CD14-positive monocyte (primary cell): ENCODE results near the gene BNC2. TPM values are rescaled to one million over a fixed set of nuclear protein-coding genes. Genes with fewer than 3 reads are reported as not detected.

Source experiments
- DNase-seq, 3 donors: peaks; one replicate each; pipeline ENCODE4 v3.0.0-alpha.2; 2011 to 2022
- H2AFZ ChIP-seq: 2 replicates; pipeline ENCODE4 v1.6.0; 2012; ENCODE audit warnings: mild to moderate bottlenecking, low read depth, low read length, inconsistent platforms; ENCODE audit not compliant: insufficient read depth, poor library complexity, severe bottlenecking
- H3K27ac ChIP-seq, 2 donors: 1 replicate in 1 of 2; 2 replicates in 1 of 2; pipeline ENCODE4 v1.5.1; 2012 to 2013; ENCODE audit warnings: low read length in 2 of 2, control low read depth in 1 of 2, inconsistent platforms in 1 of 2, low read depth in 1 of 2, mild to moderate bottlenecking in 1 of 2
- H3K27me3 ChIP-seq, 2 donors: one replicate each; pipeline versions ENCODE4 v1.6.0 to v1.6.1; 2011 to 2013; ENCODE audit warnings: low read length in 2 of 2; ENCODE audit not compliant: control insufficient read depth in 2 of 2, insufficient read depth in 2 of 2
- H3K36me3 ChIP-seq, 2 donors: replicated peaks in 1 of 2; 1 replicate in 1 of 2; 2 replicates in 1 of 2; pipeline versions ENCODE4 v1.5.1 to v1.6.1; 2012 to 2013; ENCODE audit warnings: low read length in 2 of 2, control low read depth in 1 of 2, inconsistent platforms in 1 of 2, mild to moderate bottlenecking in 1 of 2; ENCODE audit not compliant: insufficient read depth in 2 of 2, control insufficient read depth in 1 of 2
- H3K4me1 ChIP-seq, 2 donors: 1 replicate in 1 of 2; 2 replicates in 1 of 2; pipeline versions ENCODE4 v1.5.1 to v1.6.1; 2012 to 2013; ENCODE audit warnings: low read length in 2 of 2, control low read depth in 1 of 2, inconsistent platforms in 1 of 2, mild to moderate bottlenecking in 1 of 2, moderate library complexity in 1 of 2; ENCODE audit not compliant: insufficient read depth in 2 of 2, control insufficient read depth in 1 of 2
- H3K4me2 ChIP-seq: replicated peaks from 2 replicates; pipeline ENCODE3; 2012; ENCODE audit warnings: low read length, moderate library complexity, mild to moderate bottlenecking; ENCODE audit not compliant: poor library complexity, severe bottlenecking; ENCODE audit errors: extremely low read depth
- H3K4me3 ChIP-seq, 3 experiments: fragments of 200-600 bp in 1 of 3; sonication (generic) in 1 of 3; replicated peaks in 1 of 3; 1 replicate in 2 of 3; 2 replicates in 1 of 3; pipeline ENCODE4 v1.5.1; 2011 to 2013; ENCODE audit warnings: low read length in 3 of 3, mild to moderate bottlenecking in 3 of 3, control low read depth in 2 of 3, low read depth in 2 of 3, inconsistent platforms in 1 of 3, moderate library complexity in 1 of 3
- H3K79me2 ChIP-seq: 2 replicates; pipeline ENCODE4 v1.6.0; 2012; ENCODE audit warnings: mild to moderate bottlenecking, control low read depth, inconsistent platforms, low read length, moderate library complexity; ENCODE audit not compliant: insufficient read depth
- H3K9ac ChIP-seq: 2 replicates; pipeline ENCODE4 v1.6.0; 2017; ENCODE audit warnings: low read length, mild to moderate bottlenecking; ENCODE audit not compliant: insufficient read depth, poor library complexity, severe bottlenecking
- H3K9me3 ChIP-seq, 2 donors: replicated peaks in 1 of 2; 1 replicate in 1 of 2; 2 replicates in 1 of 2; pipeline versions ENCODE4 v1.5.1 to v1.6.1; 2012 to 2013; ENCODE audit warnings: low read length in 2 of 2, control low read depth in 1 of 2; ENCODE audit not compliant: control insufficient read depth in 1 of 2, insufficient read depth in 1 of 2
- H4K20me1 ChIP-seq: 2 replicates; pipeline ENCODE4 v1.6.0; 2012; ENCODE audit warnings: mild to moderate bottlenecking, low read length, control low read depth, moderate library complexity; ENCODE audit not compliant: insufficient read depth
- H3K27ac Mint-ChIP-seq, 7 donors: one replicate each; pipeline ENCODE4 v1.8.0; 2020; ENCODE audit warnings: mild to moderate bottlenecking in 7 of 7, mixed read lengths in 7 of 7, moderate library complexity in 6 of 7, inconsistent platforms in 2 of 7
- H3K27me3 Mint-ChIP-seq, 3 donors: one replicate each; pipeline ENCODE4 v1.8.0; 2021 to 2022; ENCODE audit warnings: low read depth in 3 of 3, mild to moderate bottlenecking in 3 of 3, mixed read lengths in 3 of 3, moderate library complexity in 3 of 3, inconsistent platforms in 1 of 3
- H3K36me3 Mint-ChIP-seq, 2 donors: one replicate each; pipeline ENCODE4 v1.8.0; 2020; ENCODE audit warnings: mixed read lengths in 2 of 2, inconsistent platforms in 1 of 2, mild to moderate bottlenecking in 1 of 2
- H3K4me1 Mint-ChIP-seq: one replicate; pipeline ENCODE4 v1.8.0; 2020; ENCODE audit warnings: mild to moderate bottlenecking, mixed read lengths
- H3K4me3 Mint-ChIP-seq, 2 donors: one replicate each; pipeline ENCODE4 v1.8.0; 2020; ENCODE audit warnings: mild to moderate bottlenecking in 2 of 2, mixed read lengths in 2 of 2, moderate library complexity in 1 of 2
- H3K9me3 Mint-ChIP-seq, 7 donors: one replicate each; pipeline ENCODE4 v1.8.0; 2020 to 2022; ENCODE audit warnings: mixed read lengths in 7 of 7, mild to moderate bottlenecking in 6 of 7, moderate library complexity in 6 of 7, inconsistent platforms in 2 of 7
- WGBS: methylation state at CpG from one replicate; pipeline ENCODE4 v1.1.5; 2013; ENCODE audit warnings: missing lambda C conversion rate; ENCODE audit not compliant: insufficient coverage; 5-methylcytosine and 5-hydroxymethylcytosine counted together
- intact Hi-C, 2 donors: fragments of 100-400 bp; cut with micrococcal nuclease; formaldehyde crosslinking; loops; one replicate each; pipeline versions ENCODE4 v1.15.0 to v1.15.1; 2023
- polyA plus RNA-seq, 3 donors: library from polyadenylated mRNA; depleted of rRNA in 1 of 3; unstranded in 2 of 3; stranded (reverse) in 1 of 3; fragments of 300-500 nt in 2 of 3; fragments of >200 nt in 1 of 3; fragmentation: Illumina TruSeq in 2 of 3; gene quantifications; 1 replicate in 2 of 3; 2 replicates in 1 of 3; pipeline ENCODE4 v1.2.3, GENCODE V29; 2012 to 2021
- TF ChIP-seq, protein P1 (sequence below): fragments of 200-600 bp; IDR thresholded peaks from one replicate; pipeline ENCODE4 v1.8.0; 2022; ENCODE audit warnings: antibody characterized with exemption, mild to moderate bottlenecking

Gene BNC2
- polyA plus RNA-seq, 3 donors = 0.01 TPM; not detected in 2

DNA sequence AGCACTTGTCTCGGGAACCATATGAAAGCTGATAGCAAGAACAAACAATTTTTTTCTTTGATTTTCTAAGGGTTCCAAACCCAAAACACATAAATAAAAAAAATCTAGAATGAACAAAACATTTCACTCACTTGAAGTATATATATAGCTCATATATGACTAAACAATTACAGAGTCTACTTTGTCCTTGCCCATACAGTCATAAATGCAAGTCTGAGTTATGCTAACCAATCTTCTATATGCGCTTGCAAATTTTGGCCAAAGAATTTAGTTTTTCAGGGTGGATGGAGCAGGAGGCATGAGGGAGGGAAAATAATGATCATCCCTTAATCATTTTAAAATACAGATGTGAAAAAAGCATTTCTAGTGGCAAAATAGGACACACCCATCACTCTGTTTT, 370.1 kb downstream of the BNC2 start:
- Histone ChIP-seq H3K9ac (no peak overlapping the region), H3K27me3 (no peaks in the 10 kb centered on the region), H3K9me3 (no peaks in the 10 kb centered on the region), H3K36me3 (no peaks in the 10 kb centered on the region), H3K27ac (no peak overlapping the region), H3K79me2 (no peaks in the 10 kb centered on the region), H4K20me1 (no peaks in the 10 kb centered on the region), H3K4me2 (no peak overlapping the region), H3K4me3 (no peak overlapping the region), H3K4me1 (no peaks in the 10 kb centered on the region), H2AFZ (no peak overlapping the region)
- Mint-ChIP-seq H3K4me3 (no peak overlapping the region), H3K36me3 (no peaks in the 10 kb centered on the region), H3K27me3 (peaks cover 0 to 3% (median 0%) of the 10 kb centered on the region in 3 donors), H3K9me3 (peaks cover 0 to 3% (median 0%) of the 10 kb centered on the region in 7 donors), H3K4me1 (no peaks in the 10 kb centered on the region), H3K27ac (no peak overlapping the region)
- DNase-seq = no peak
- intact Hi-C loops = no loop called here
- TF ChIP-seq, protein P1, sequence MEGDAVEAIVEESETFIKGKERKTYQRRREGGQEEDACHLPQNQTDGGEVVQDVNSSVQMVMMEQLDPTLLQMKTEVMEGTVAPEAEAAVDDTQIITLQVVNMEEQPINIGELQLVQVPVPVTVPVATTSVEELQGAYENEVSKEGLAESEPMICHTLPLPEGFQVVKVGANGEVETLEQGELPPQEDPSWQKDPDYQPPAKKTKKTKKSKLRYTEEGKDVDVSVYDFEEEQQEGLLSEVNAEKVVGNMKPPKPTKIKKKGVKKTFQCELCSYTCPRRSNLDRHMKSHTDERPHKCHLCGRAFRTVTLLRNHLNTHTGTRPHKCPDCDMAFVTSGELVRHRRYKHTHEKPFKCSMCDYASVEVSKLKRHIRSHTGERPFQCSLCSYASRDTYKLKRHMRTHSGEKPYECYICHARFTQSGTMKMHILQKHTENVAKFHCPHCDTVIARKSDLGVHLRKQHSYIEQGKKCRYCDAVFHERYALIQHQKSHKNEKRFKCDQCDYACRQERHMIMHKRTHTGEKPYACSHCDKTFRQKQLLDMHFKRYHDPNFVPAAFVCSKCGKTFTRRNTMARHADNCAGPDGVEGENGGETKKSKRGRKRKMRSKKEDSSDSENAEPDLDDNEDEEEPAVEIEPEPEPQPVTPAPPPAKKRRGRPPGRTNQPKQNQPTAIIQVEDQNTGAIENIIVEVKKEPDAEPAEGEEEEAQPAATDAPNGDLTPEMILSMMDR = no peak
- no CpG with 5 or more reads among the region's 2 CpGs for WGBS

DNA sequence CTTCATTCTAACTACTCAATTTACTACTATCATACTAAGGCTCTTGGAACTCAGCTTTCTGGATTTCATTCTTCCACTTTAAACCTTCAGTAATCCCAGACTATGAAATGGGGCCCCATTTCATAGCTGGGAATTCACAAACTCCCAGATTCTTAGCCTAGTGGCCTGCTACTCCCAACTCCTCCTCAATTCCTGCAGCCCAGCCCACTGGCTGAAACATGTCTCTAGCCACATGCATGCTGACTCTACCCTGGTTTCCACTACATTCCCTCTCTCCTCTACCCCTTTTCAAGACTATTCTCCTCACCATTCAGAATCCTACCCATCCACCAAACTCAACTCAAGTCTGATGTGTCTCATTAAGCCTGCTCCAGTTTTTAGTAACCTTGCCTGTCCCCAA, 370.6 kb downstream of the BNC2 start:
- TF ChIP-seq, protein P1 = no peak
- Mint-ChIP-seq H3K9me3 (peaks cover 0 to 3% (median 0%) of the 10 kb centered on the region in 7 donors), H3K27ac (no peak overlapping the region), H3K27me3 (peaks cover 0 to 5% (median 0%) of the 10 kb centered on the region in 3 donors), H3K4me3 (no peak overlapping the region), H3K4me1 (no peaks in the 10 kb centered on the region), H3K36me3 (no peaks in the 10 kb centered on the region)
- H3K4me3 ChIP-seq = no peak overlapping the region
- no peaks in the 10 kb centered on the region for H3K36me3 ChIP-seq
- intact Hi-C loops = no loop called here
- H3K79me2 ChIP-seq = no peaks in the 10 kb centered on the region
- DNase-seq = no peak
- H2AFZ ChIP-seq = no peak overlapping the region
- H3K9me3 ChIP-seq = no peaks in the 10 kb centered on the region
- no peaks in the 10 kb centered on the region for H4K20me1 ChIP-seq
- H3K9ac ChIP-seq = no peak overlapping the region
- H3K27me3 ChIP-seq = no peaks in the 10 kb centered on the region
- H3K4me2 ChIP-seq = no peak overlapping the region
- no peak overlapping the region for H3K27ac ChIP-seq
- H3K4me1 ChIP-seq = no peaks in the 10 kb centered on the region
